ENCODE measurements around the gene SFXN5. TPM values are rescaled to one million over a fixed set of nuclear protein-coding genes. Genes with fewer than 3 reads are reported as not detected.

The SFXN5 gene
- polyA plus RNA-seq, 2 of the 4 experiments (the other 2 are of a cell fraction), result 16.7 to 19.6 TPM

GRCh38 chr2:72936660-72937355, 134.7 kb downstream of the SFXN5 start:
- WGBS (ENCODE audit: missing lambda C conversion rate), result 78% methylated on average over 14 of the region's 19 CpGs
- TF ChIP-seq HMGXB4 (CRISPR knock-in tag; IDR thresholded peaks at IDR 0.05; ENCODE audit: borderline replicate concordance), result no peak
- TF ChIP-seq CBX2 (IDR thresholded peaks at IDR 0.05; ENCODE audit: borderline replicate concordance, low read depth), result no peak
- no peak for TF ChIP-seq FOSB (CRISPR knock-in tag; IDR thresholded peaks at IDR 0.05)
- no peak for TF ChIP-seq RAD21 (conservative IDR thresholded peaks at IDR 0.05 in 1 of 2, IDR thresholded peaks at IDR 0.05 in 1 of 2)
- no peak for TF ChIP-seq TFCP2L1 (CRISPR knock-in tag; IDR thresholded peaks at IDR 0.05)
- TF ChIP-seq MAZ (IDR thresholded peaks at IDR 0.05; ENCODE audit: borderline replicate concordance, low read depth, low read length), result no peak
- no peak for TF ChIP-seq MAX (IDR thresholded peaks at IDR 0.05)
- no peak for TF ChIP-seq REST (IDR thresholded peaks at IDR 0.05)
- Histone ChIP-seq H3K4me1 (no peaks in the 10 kb centered on the region), H3K9me3 (no peaks in the 10 kb centered on the region), H3K4me2 (no peak overlapping the region), H3K27ac (no peak overlapping the region), H3K4me3 (no peak overlapping the region)
- ChIA-PET CTCF (interaction anchor here (1.7 to 8.6 kb wide), 2 partner anchors 37 to 43 kb away, joined by 6 to 85 read pairs; no protein-coding TSS in a partner anchor), POLR2A (no interaction called here)
- DNase-seq (ENCODE audit: low read depth in 1 of 2, low spot score in 1 of 2), result no peak
- no peak for ATAC-seq
- FAIRE-seq, result no peak

GRCh38 chr2:72935611-72935957, 135.9 kb downstream of the SFXN5 start:
- FAIRE-seq, result no peak
- ATAC-seq, result no peak
- ChIA-PET POLR2A (no interaction called here), CTCF (interaction anchor here (0.8 to 8.6 kb wide), 10 partner anchors 10 to 277 kb away, joined by 3 to 85 read pairs (median 5); partner anchors contain the start of gene SPR)
- H3K4me1 ChIP-seq, result no peaks in the 10 kb centered on the region
- TF ChIP-seq RNF2 (IDR thresholded peaks at IDR 0.05; ENCODE audit: borderline replicate concordance, low read depth) (no peak), HMGXB4 (CRISPR knock-in tag; IDR thresholded peaks at IDR 0.05; ENCODE audit: borderline replicate concordance) (no peak), POLR2A (IDR thresholded peaks at IDR 0.05; ENCODE audit: low read length) (no peak), TFCP2L1 (CRISPR knock-in tag; IDR thresholded peaks at IDR 0.05) (no peak), KDM5A (IDR thresholded peaks at IDR 0.05) (no peak), SREBF2 (IDR thresholded peaks at IDR 0.05) (no peak), HEYL (CRISPR knock-in tag; IDR thresholded peaks at IDR 0.05) (no peak), TP53 (CRISPR knock-in tag; IDR thresholded peaks at IDR 0.05) (no peak), NFE2L2 (conservative IDR thresholded peaks at IDR 0.05; ENCODE audit: low read length) (no peak), NR3C1 (IDR thresholded peaks at IDR 0.05) (no peak), HDAC2 (IDR thresholded peaks at IDR 0.05) (no peak), RARB (CRISPR knock-in tag; IDR thresholded peaks at IDR 0.05) (no peak), CEBPB (IDR thresholded peaks at IDR 0.05) (no peak), CBX8 (IDR thresholded peaks at IDR 0.05) (no peak), PHF8 (IDR thresholded peaks at IDR 0.05; ENCODE audit: borderline replicate concordance, low read depth) (no peak), HOXB5 (CRISPR knock-in tag; IDR thresholded peaks at IDR 0.05) (no peak)
- H3K27ac ChIP-seq, result no peak overlapping the region
- 83% methylated on average over 2 of the region's 2 CpGs for WGBS (ENCODE audit: missing lambda C conversion rate)
- DNase-seq (ENCODE audit: low read depth in 1 of 2, low spot score in 1 of 2), result no peak
- H3K4me3 ChIP-seq, result no peak overlapping the region
- no peak overlapping the region for H3K4me2 ChIP-seq
- no peaks in the 10 kb centered on the region for H3K9me3 ChIP-seq
